Uterus (tissue), 2 donors: ENCODE results near the gene TMEM106C.

Experiments used
- POLR2A ChIP-seq, 2 donors: fragments of 450-650 bp; IDR thresholded peaks; one replicate each; pipeline ENCODE4 v1.6.1; 2016; ENCODE audit warnings: antibody characterized with exemption in 2 of 2, mild to moderate bottlenecking in 1 of 2, moderate library complexity in 1 of 2
- TF ChIP-seq, protein P1 (sequence below), 4 experiments: fragments of 200-600 bp in 2 of 4; fragments of 450-650 bp in 2 of 4; sonication (generic) in 2 of 4; IDR thresholded peaks; one replicate each; pipeline ENCODE4 v1.5.1; 2016 to 2019; ENCODE audit warnings: antibody characterized with exemption in 4 of 4, mild to moderate bottlenecking in 2 of 4, moderate library complexity in 1 of 4

DNA sequence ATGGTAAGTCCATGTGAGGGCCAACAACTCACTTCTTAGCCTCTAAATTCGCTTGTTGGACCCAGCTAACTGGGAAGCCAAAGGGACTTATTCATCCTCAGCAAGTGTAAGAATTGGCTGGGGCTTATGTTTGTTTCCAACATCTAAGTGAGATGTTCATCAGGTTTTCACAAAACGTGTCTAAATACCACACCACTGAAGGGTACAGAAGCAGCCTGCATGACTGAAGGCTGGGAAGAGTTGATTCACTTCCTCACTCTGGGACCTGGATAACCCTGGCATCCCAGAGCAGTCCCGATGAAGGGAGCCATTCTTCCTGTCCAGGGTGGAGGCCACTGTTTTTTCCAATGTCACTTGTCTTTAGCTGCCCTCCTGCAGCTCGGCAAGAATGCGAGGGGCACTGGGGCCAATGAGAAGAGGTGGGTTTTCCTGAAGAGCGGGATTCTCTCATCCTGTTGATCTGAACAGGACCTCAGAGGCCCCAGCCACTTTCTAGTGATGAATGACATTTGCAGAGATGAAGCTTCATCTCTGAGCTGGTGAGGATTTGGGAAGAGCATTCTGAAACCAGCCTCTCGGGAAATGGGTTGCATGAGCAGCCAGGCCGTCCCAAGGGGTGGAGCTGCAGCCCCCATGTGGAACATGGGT is 53.1 kb downstream of the TMEM106C start:
- TF ChIP-seq, protein P1, sequence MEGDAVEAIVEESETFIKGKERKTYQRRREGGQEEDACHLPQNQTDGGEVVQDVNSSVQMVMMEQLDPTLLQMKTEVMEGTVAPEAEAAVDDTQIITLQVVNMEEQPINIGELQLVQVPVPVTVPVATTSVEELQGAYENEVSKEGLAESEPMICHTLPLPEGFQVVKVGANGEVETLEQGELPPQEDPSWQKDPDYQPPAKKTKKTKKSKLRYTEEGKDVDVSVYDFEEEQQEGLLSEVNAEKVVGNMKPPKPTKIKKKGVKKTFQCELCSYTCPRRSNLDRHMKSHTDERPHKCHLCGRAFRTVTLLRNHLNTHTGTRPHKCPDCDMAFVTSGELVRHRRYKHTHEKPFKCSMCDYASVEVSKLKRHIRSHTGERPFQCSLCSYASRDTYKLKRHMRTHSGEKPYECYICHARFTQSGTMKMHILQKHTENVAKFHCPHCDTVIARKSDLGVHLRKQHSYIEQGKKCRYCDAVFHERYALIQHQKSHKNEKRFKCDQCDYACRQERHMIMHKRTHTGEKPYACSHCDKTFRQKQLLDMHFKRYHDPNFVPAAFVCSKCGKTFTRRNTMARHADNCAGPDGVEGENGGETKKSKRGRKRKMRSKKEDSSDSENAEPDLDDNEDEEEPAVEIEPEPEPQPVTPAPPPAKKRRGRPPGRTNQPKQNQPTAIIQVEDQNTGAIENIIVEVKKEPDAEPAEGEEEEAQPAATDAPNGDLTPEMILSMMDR (IDR thresholded peaks at IDR 0.05) = no peak
- no peak for TF ChIP-seq POLR2A (IDR thresholded peaks at IDR 0.05)
